HG03565 (cell line): ENCODE measurements around the gene MLST8.
"Not testable (repeated sequence)": the region's sequence is repeated elsewhere in the genome, so short reads cannot be mapped to it uniquely, and the experiment has no call there.

ENCODE experiments used
- ATAC-seq: cut with Tn5 transposase; IDR thresholded peaks from one replicate; pipeline ENCODE4 v1.9.1; 2021; ENCODE audit warnings: mild to moderate bottlenecking, moderate library complexity; ENCODE audit not compliant: unreplicated experiment

Gene MLST8

GRCh38 chr16:2190002-2190658, 15.1 kb upstream of the MLST8 start:
- ATAC-seq = no peak

DNA sequence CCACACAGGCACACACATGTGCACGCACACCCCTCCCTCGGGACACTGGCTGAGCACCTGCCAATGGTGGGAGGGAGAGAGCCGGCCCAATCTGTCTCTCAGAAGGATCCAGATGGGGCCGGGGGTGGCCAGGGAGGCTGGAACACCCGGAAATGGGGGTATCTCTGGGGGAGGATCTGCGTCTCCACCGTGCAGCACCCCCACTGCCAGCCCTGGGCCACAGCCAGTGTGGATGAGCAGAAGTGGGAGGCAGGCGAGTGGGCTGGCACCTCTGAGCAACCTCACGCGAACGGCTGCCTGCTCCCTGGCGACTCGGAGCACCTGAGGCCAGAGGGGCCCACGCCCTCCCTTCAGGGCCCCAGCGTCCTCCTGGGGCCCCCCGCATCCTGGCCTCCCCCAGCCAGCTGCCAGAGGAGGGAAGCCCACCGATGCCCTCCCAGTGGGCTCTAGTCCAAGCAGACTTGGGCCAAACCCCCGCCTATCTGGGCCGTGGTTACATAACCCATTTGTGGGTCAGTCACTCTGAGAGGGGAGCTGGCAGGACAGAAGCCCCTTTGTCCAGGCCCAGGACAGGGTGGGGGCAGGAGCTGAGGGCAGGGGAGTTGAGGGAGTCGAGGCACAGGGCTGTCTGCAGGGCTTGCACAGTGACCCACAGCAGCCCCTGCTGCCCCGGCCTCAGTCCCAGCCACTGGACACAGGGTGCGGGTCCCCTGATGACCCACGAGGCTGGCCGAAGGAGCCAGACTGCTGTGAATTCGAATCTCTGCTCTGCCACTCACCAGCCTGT, 14.4 kb upstream of the MLST8 start:
- no peak for ATAC-seq

- no peak for ATAC-seq
Measured at GRCh38 chr16:2191446-2191706, 13.9 kb upstream of the MLST8 start.

DNA sequence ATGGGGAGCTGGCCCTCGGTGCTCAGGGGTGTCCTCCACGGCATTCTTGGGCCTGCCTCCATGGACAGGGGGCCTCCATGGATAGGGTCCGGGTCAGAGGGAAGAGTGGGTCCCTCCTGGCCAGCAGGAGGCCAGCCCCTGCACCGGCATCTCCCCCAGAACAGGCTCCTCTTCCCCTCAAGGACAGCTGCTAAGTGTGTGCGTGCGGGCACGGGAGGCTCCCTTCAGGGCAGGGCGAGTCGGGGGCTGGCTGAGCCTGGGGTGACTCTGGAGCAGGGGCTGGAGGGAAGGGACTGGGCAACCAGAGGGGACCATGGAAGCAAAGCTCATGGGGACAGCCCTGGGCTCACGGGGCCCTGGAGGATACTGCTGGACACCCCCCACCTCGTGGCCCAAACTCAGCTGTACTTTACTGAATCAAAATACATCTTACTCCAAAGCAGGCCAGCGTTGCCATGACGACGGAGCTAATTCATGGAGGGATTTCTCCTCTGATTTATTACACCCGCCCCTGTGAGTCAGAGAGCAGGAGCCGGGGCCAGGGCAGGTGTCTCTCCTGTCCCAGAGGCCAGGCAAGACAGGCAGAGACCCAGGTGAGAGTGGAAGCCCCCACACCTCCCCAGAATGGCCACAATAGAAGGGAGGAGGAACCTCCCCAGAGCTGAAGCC, 11.0 kb upstream of the MLST8 start:
- no peak for ATAC-seq

GRCh38 chr16:2194852-2195321, 10.4 kb upstream of the MLST8 start:
- ATAC-seq = no peak

DNA sequence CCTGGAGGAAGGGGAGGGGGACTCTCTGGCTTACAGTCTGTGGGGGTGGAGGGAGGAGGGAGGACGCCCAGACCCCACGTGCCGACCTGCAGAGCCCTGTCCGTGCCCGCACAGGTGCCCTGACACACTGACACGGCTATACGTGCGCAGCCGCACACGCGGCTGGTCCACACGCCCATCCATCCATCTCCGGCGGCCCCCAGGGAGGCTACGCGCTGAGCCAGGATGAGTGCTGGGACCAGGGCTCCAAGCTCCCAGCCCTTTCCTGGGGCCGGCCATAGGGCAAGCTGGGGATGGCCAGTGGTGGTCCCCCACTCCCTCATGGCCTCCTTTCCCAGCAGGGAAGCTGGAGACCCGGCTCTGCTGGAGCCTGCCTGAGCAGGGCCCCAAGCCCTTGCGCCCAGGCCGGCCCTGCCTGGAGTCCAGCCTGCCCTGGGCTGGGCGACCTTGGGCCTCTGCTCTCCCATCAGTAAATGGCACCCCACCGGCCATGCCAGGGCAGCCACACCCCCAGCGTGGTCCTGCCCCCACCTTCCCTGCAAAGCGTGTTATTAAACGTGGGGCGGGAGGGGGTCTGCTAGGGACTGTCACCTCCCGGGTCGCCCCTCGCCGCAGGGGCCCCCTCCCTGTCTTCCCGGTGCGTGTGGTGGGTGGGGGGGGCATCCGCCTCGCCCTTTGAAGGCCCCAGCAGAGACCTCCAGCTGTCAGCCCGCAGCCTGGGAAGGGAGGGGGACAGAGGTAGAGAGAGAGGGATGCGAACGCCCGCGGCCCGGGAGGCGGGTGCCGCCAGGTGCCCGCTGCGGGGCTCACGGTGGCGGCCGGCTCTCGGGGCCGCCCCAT, 9.7 kb upstream of the MLST8 start:
- no peak for ATAC-seq

GRCh38 chr16:2196162-2196980, 8.9 kb upstream of the MLST8 start, which contains the start of gene CASKIN1:
CASKIN1 (minus strand) TSS chr16:2196605; CDS start chr16:2196432, 173 bp downstream.
- ATAC-seq = no peak

- ATAC-seq = no peak
Measured at GRCh38 chr16:2196981-2197511, 8.2 kb upstream of the MLST8 start.

DNA sequence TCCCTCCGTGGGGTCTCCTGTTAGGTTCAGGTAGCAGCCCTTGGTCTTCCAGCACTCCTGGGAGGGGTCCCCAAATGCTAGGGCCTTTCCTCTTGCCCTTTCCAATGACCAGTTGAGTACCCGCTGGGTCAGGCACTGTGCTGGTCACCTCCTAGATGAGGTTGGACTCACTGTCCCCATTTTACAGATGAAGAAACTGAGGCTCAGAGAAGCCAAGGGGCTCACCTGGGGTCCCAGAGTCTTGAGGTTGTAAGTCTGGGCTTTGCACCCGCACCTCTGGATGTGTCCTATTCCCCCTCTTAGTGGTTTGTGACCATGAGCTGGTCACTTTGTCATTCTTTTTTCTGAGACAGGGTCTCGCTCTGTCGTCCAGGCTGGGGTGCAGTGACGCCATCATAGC, 7.5 kb upstream of the MLST8 start:
- ATAC-seq = no peak

DNA sequence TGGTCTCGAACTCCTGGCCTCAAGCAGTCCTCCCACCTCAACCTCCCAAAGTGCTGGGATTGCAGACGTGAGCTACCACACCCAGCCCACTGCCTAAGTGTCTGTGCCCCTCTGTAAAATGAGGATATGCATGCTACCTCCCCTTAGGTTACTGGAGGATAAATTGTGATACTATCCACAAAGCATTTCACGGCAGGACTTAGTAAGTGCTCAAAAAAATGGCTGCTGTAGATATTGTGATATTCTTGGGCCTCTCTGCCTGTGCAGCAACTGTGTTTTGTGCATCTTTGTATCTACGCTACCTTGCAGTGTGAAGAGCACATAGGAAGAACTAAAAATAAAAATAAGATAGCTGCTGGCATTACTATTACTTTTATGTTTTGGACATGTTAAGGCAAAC, 7.0 kb upstream of the MLST8 start:
- no peak for ATAC-seq

DNA sequence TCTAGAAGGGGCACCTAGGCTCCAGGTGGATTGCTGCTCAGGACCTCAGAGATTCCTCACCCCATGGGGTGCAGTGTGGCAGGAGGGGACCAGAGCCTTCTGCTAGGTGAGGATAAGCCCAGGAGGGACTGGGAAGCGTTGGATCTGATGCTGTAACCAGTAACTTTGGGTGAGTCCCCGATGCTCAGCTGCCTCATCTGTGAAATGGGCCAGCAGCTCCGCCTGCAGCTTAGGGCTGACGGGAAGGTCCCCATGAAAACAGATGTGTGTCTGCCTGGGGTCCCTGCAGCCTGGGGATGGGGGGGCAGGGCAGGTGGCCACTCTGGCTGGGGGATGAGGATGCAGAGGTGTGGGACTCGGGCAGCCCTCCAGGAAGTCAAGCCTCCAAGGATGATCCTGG, 6.2 kb upstream of the MLST8 start:
- no peak for ATAC-seq

- ATAC-seq = no peak
Measured at GRCh38 chr16:2199621-2200139, 5.6 kb upstream of the MLST8 start.

DNA sequence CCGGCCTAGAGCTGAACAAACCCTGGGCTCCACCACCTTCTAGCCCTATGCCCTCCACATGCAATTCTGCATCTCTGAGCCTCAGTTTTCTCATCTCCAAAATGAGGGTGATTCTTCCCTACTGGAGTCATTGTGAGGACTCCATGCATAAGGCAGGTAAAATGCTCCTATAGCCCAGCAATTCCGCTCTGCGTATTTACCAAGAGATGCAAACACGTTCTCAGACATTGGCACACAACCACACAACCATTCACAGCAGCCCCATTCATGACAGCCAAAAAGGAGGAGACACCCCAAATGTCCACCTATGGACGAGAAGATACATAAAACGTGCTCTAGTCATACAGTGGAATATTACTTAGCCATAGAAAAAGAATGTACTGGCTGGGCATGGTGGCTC, 4.9 kb upstream of the MLST8 start:
- no peak for ATAC-seq

- ATAC-seq = not testable (repeated sequence)
Measured at GRCh38 chr16:2203119-2203688, 2.0 kb upstream of the MLST8 start.

GRCh38 chr16:2204416-2205103, 694 bp upstream of the MLST8 start:
- ATAC-seq = no peak

DNA sequence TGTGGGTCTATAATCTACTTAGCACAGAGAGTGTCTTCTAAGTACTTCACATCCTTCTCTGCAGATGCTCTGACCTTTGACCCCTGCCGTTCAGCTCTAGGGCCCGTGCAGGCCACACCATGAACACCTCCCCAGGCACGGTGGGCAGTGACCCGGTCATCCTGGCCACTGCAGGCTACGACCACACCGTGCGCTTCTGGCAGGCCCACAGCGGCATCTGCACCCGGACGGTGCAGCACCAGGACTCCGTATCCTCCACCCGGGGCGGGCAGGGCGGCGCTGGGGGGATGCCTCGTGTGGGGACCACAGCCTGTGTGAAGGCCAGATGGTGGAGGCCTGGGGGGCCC, 686 bp downstream of the MLST8 start:
- ATAC-seq = peak; percentile 15

DNA sequence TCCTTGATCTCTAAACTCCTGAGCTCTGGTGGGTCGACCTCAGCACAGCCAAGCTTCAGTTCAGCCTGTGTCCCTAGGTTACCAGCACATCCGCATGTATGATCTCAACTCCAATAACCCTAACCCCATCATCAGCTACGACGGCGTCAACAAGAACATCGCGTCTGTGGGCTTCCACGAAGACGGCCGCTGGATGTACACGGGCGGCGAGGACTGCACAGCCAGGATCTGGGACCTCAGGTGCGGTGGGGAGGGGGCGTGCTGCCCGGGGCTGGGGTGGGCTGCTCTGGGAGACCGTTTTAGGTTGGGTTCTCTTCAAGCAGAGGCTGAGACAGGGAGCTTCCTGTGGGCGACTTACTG, 1.1 kb downstream of the MLST8 start:
- ATAC-seq = no peak

DNA sequence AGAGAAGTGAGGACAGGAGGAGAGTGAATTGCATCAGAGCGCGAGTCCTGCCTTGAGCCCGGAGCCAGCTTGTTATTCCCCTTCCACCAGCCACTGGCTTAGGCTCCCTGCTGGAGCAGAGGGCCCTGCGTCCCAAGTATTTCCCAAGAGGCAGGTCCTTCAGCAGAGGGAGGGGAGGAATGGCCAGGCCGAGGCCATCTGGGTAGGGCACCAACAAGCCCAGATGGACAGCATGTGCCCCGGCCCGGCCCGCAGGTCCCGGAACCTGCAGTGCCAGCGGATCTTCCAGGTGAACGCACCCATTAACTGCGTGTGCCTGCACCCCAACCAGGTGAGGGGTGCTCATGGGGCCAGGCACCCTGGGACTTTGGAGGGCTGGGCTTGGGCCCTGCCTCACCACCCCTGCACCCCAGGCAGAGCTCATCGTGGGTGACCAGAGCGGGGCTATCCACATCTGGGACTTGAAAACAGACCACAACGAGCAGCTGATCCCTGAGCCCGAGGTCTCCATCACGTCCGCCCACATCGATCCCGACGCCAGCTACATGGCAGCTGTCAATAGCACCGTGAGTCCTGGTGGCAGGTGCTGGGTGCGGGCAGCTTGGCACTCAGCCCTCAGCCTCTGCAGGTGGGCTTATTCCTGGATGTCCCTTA, 1.7 kb downstream of the MLST8 start:
- ATAC-seq = no peak

DNA sequence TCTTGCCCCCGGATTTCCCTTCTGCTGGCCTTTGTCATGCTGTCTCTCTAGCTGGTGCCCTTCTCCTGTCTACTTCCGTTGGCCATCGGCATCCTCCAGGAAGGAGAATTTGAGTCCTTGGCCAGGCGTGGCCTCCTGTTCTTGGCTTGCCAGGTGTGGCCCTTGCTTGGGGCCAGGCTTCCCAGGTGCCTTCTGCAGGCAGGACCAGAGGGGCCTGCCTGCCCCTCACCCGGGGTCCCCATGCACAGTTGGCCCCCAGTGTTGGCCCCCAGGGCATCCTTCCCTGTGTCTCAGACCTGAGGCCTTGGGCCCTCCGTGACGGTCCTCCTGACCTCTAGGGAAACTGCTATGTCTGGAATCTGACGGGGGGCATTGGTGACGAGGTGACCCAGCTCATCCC, 2.6 kb downstream of the MLST8 start:
- no peak for ATAC-seq
